Lung (tissue), 12 donors: ENCODE measurements around the gene GFAP. TPM values are rescaled to one million over a fixed set of nuclear protein-coding genes. Genes with fewer than 3 reads are reported as not detected.

Experiments used
- ATAC-seq: fragments of 200-7000 bp; cut with Tn5 transposase; one replicate; pipeline ENCODE4 v1.9.1; 2020; ENCODE audit warnings: moderate number of reproducible peaks; ENCODE audit not compliant: insufficient read depth, low FRiP score
- DNase-seq, 3 donors: peaks; one replicate each; pipeline ENCODE4 v3.0.0-alpha.2; 2013 to 2017
- H3K27ac ChIP-seq, 2 donors: one replicate each; pipeline ENCODE4 v1.5.1; 2013; ENCODE audit warnings: mild to moderate bottlenecking in 2 of 2, moderate library complexity in 2 of 2, control low read depth in 1 of 2, inconsistent platforms in 1 of 2, low read depth in 1 of 2, low read length in 1 of 2
- H3K27me3 ChIP-seq, 3 donors: one replicate each; pipeline ENCODE4 v1.5.1; 2013; ENCODE audit warnings: low read length in 2 of 3; ENCODE audit not compliant: control insufficient read depth in 3 of 3, insufficient read depth in 3 of 3
- H3K36me3 ChIP-seq, 4 donors: one replicate each; pipeline ENCODE4 v1.5.1; 2013; ENCODE audit warnings: low read length in 4 of 4, mild to moderate bottlenecking in 1 of 4, moderate library complexity in 1 of 4; ENCODE audit not compliant: control insufficient read depth in 4 of 4, insufficient read depth in 4 of 4
- H3K4me1 ChIP-seq, 5 donors: one replicate each; pipeline ENCODE4 v1.5.1; 2013; ENCODE audit warnings: low read length in 5 of 5, mild to moderate bottlenecking in 2 of 5, moderate library complexity in 1 of 5; ENCODE audit not compliant: control insufficient read depth in 5 of 5, insufficient read depth in 5 of 5
- H3K4me3 ChIP-seq: one replicate; pipeline ENCODE4 v1.5.1; 2013; ENCODE audit warnings: mild to moderate bottlenecking, control low read depth, moderate library complexity
- H3K9ac ChIP-seq, 2 donors: one replicate each; pipeline ENCODE4 v1.5.1; 2013; ENCODE audit warnings: low read length in 2 of 2, control low read depth in 1 of 2; ENCODE audit not compliant: insufficient read depth in 1 of 2
- H3K9me3 ChIP-seq, 4 donors: one replicate each; pipeline ENCODE4 v1.5.1; 2013; ENCODE audit warnings: low read length in 3 of 4, mild to moderate bottlenecking in 1 of 4, moderate library complexity in 1 of 4; ENCODE audit not compliant: control insufficient read depth in 4 of 4, insufficient read depth in 3 of 4
- WGBS, 2 donors: extraction: QIAGEN DNeasy Blood & Tissue Kit; methylation state at CpG; one replicate each; pipeline ENCODE4 v1.1.7; 2013; 5-methylcytosine and 5-hydroxymethylcytosine counted together
- polyA plus RNA-seq, 2 donors: library from polyadenylated mRNA; stranded (reverse); fragments of 200-250 nt; gene quantifications; one replicate each; pipeline ENCODE4 v1.2.1, GENCODE V29; 2013
- total RNA-seq, 2 donors: library from RNA; depleted of rRNA in 1 of 2; stranded (reverse); fragments of >200 nt in 1 of 2; gene quantifications; one replicate each; pipeline ENCODE4 v1.2.1, GENCODE V29; 2014 to 2021
- TF ChIP-seq, protein P1 (sequence below): IDR thresholded peaks from 2 replicates; pipeline ENCODE4 v1.5.1; 2012; ENCODE audit warnings: mild to moderate bottlenecking; ENCODE audit errors: control extremely low read depth, extremely low read depth
- donor health status: control.
- donor health status: control.
- donor health status: Bipolar disorder and iron deficiency.
- donor health status: healthy.
- donor health status: DM: yes; HTN: yes; CAD: no.

GFAP gene
- total and polyA plus RNA-seq, 4 donors, result 0.25 to 0.88 (median 0.34) TPM

DNA sequence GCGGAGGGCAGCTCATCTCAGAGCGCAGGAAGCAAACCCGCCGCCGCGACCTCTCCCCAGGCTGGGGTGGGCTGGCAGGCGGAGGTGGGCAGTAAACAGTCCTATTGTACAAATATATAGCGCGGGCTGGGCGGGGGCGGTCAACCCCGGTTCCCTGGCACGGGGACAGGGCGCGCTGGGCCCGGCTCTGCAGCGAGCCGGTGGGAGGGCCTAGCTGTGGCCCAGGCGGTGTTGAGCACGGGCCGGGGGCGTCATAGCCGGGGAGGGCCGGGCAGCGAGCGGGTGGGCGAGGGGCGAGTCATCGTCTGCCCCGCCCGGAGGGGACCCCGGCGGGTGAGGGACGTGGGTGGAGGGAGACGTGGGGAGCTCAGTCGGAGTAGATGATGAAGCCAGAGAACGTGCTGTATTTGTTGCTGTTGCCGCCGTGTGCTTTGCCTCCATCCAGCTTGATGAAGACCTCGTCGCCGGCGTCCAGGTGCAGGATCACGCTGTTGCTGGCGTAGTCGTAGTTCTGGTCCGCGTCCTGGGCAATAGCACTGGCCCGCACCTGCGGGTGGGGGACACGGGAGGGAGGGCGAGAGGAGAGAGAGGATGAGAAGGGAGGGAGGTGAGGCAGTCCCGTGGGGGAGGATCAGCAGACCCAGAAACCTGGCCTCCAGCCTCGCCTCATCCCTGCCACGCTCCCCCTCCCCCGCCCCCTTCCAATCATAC is 44.7 kb upstream of the GFAP start:
- no peak overlapping the region for H3K4me3 ChIP-seq
- DNase-seq (peak; percentile 17 to 67 (median 52)), ATAC-seq (no peak)
- TF ChIP-seq, protein P1, sequence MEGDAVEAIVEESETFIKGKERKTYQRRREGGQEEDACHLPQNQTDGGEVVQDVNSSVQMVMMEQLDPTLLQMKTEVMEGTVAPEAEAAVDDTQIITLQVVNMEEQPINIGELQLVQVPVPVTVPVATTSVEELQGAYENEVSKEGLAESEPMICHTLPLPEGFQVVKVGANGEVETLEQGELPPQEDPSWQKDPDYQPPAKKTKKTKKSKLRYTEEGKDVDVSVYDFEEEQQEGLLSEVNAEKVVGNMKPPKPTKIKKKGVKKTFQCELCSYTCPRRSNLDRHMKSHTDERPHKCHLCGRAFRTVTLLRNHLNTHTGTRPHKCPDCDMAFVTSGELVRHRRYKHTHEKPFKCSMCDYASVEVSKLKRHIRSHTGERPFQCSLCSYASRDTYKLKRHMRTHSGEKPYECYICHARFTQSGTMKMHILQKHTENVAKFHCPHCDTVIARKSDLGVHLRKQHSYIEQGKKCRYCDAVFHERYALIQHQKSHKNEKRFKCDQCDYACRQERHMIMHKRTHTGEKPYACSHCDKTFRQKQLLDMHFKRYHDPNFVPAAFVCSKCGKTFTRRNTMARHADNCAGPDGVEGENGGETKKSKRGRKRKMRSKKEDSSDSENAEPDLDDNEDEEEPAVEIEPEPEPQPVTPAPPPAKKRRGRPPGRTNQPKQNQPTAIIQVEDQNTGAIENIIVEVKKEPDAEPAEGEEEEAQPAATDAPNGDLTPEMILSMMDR, result no peak
- H3K9ac ChIP-seq, result peak overlapping the region in 1 of 2 donors; percentile 3
- H3K36me3 ChIP-seq, result no peaks in the 10 kb centered on the region
- H3K9me3 ChIP-seq, result peaks cover 0 to 5% (median 0%) of the 10 kb centered on the region in 4 donors
- no peak overlapping the region for H3K27ac ChIP-seq
- 12 to 14% methylated on average over 45 to 56 of the region's 56 CpGs for WGBS, 2 donors
- peaks cover 0 to 13% (median 8%) of the 10 kb centered on the region in 5 donors for H3K4me1 ChIP-seq
- H3K27me3 ChIP-seq, result peaks cover 0 to 4% (median 2%) of the 10 kb centered on the region in 3 donors

DNA sequence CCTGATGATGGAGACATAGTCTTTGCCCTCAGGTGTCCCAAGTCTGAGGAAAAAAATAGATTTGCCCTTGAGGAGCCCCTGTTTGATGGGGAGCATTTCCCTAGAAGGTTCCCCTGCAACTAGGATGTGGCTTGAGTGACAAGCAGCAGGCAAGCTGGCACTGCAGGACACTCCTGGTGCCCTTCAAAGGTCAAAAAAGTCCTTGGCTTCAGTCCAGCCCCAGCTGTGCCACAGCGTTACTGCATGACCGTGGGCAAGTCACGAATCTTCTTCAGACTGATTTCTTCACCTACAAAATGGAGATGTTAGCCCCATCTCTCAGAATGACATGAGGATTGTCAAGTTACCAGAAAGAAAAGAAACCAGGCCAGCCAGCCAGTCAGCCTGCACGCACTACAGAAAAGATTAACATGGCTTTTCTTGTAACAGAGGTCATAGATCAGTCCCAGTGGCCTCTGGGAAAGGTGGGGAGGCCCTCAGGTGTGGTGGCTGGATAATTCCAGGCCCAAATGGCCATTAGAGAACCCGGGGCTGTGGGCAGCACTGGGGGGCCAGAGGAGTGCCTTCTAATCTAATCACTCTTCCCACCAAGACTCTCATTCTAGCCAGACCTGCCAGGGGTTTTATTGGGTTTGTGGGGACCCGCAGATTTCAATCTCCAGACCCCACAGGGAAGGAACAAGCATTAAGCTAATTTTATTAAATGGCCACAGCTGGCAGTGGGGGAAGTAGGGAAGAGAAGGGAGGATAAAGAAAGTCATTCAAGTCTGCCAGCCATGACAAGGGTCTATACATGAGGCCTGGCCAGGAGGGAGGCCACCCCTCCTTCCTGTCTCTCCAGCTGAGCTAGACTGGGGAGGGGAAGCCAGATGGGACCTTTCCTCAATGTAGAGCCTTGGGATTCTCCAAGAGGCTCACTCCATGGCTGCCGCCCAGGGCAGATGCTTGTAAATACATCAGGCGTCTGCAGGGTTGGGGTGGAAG is 42.0 kb upstream of the GFAP start:
- TF ChIP-seq, protein P1, result no peak
- no peak for ATAC-seq
- Histone ChIP-seq H3K27me3 (no peaks in the 10 kb centered on the region), H3K27ac (no peak overlapping the region), H3K4me1 (peaks cover 0 to 13% (median 8%) of the 10 kb centered on the region in 5 donors), H3K36me3 (no peaks in the 10 kb centered on the region), H3K9ac (no peak overlapping the region), H3K4me3 (no peak overlapping the region), H3K9me3 (peaks cover 0 to 9% (median 0%) of the 10 kb centered on the region in 4 donors)
- DNase-seq, result no peak
- WGBS, 2 donors, result 87 to 88% methylated on average over 8 of the region's 8 CpGs

DNA sequence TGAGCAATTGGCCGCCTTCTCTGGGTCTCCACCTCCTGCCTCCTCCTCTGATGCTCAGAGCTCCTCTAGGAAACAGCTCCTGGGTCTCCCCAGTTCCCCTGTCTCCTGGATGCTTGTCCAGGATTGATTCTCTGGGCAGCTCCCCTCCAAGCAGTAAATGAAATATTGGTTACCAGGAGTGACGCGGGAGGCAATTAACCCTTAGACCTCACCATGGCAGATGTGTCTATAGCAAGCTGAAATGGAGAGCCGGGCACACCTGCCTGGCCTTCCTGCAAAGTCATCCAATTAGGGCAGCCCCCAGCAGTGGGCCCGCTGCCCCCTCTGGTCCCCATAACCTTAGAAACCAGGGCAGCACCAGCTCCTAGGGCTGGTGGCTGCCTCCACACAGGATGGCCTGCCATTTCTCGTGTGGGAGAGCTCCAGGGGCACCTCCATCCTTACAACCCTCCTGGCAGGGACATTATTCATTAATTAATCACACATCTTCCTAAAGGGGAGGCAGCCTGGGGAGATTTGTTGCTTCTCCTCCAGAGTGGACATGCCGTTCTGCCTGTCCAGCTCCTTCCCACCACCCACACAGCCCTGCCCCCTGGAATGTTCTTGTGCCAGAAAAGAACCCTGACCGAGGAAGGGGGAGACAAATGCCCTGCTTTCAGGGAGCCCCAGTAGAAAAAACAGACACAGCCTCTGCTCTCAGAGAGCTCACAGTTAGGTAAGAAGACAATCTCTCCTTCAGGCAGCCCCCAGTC is 40.5 kb upstream of the GFAP start:
- WGBS, 2 donors, result 72 to 78% methylated on average over 8 of the region's 8 CpGs
- Histone ChIP-seq H3K27ac (no peak overlapping the region), H3K4me1 (peaks cover 0 to 11% (median 8%) of the 10 kb centered on the region in 5 donors), H3K4me3 (no peak overlapping the region), H3K27me3 (no peaks in the 10 kb centered on the region), H3K9ac (no peak overlapping the region), H3K9me3 (peaks cover 0 to 9% (median 0%) of the 10 kb centered on the region in 4 donors), H3K36me3 (no peaks in the 10 kb centered on the region)
- ATAC-seq, result no peak
- TF ChIP-seq, protein P1, result no peak
- no peak for DNase-seq
